Activated T-cell treated with anti-CD3 and anti-CD28 coated beads, Interleukin-2, amount 50 U/mL, for 72 hours (primary cell): Measurements from ENCODE around the gene MAST4. TPM values are rescaled to one million over a fixed set of nuclear protein-coding genes. Genes with fewer than 3 reads are reported as not detected.
A peak's percentile ranks its signal among the peaks of the same experiment; 100 is the strongest.

ENCODE experiments used
- ATAC-seq, 2 donors: fragments of 150-1000 bp; cut with Tn5 transposase; replicated peaks in 1 of 2; 2 replicates each; pipeline ENCODE4 v1.10.0; 2021; ENCODE audit warnings: moderate library complexity in 2 of 2, mild to moderate bottlenecking in 1 of 2
- DNase-seq, 2 donors: peaks; one replicate each; pipeline ENCODE4 v3.0.0; 2021 to 2022; ENCODE audit warnings: mixed read lengths in 1 of 2
- H3K27ac Mint-ChIP-seq: one replicate; pipeline ENCODE4 v1.8.0; 2022; ENCODE audit warnings: mild to moderate bottlenecking, moderate library complexity, mixed read lengths
- H3K27me3 Mint-ChIP-seq: one replicate; pipeline ENCODE4 v1.8.0; 2022; ENCODE audit warnings: low read depth, mixed read lengths
- H3K36me3 Mint-ChIP-seq, 2 donors: one replicate each; pipeline ENCODE4 v1.8.0; 2022; ENCODE audit warnings: mixed read lengths in 2 of 2, mild to moderate bottlenecking in 1 of 2; ENCODE audit not compliant: insufficient read depth in 2 of 2
- H3K4me1 Mint-ChIP-seq: one replicate; pipeline ENCODE4 v1.8.0; 2022; ENCODE audit warnings: low read depth, mixed read lengths
- H3K4me3 Mint-ChIP-seq, 2 donors: one replicate each; pipeline ENCODE4 v1.8.0; 2022; ENCODE audit warnings: mild to moderate bottlenecking in 2 of 2, mixed read lengths in 2 of 2, moderate library complexity in 2 of 2
- H3K9me3 Mint-ChIP-seq, 2 donors: one replicate each; pipeline ENCODE4 v1.8.0; 2022; ENCODE audit warnings: mixed read lengths in 2 of 2
- total RNA-seq, 2 donors: library from RNA; stranded (reverse); gene quantifications; one replicate each; pipeline ENCODE4 v1.2.3, GENCODE V29; 2022

MAST4 gene
- total RNA-seq, 2 donors from 2014 or later, result 32.9 to 38.3 TPM

DNA sequence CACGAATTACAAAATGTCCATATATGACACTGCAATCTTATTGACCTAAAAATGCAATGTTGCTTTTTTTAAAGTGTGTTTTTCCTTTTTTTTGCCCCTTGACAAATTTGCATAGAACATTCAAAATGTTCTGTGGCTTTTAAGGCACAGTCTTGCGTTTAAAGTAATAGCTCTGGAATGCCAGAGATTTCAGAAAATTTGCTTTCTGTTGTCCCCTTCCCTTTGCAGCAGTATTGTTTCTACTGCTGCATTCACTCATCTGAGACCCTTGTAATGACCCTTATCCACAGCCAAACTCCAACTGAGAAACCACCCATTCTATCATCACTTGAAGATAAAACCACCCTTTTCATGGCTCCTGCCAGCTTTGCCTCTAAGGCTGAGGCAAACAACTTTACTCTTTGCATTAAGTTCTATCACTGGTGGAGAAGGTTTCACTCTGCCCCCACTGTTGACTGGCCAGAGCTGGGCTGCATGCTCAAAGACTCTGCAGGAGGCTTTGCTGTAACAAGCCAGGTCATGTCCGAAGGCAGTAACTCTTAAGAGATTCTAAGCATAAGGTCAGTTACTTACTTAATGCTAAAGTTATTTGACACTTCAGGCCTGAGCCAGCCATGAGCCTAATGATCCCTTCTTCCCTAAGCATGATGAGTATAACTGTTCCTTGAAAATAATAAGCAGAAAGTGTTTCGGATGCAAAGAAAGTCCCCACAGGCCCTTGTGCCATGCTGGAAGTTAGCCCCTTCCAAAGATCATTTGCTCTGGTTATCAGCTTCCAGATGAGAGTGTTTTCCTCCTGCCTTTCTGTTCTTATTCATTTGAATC, 498.5 kb downstream of the MAST4 start:
- H3K4me1 Mint-ChIP-seq, result peaks cover 9% of the 10 kb centered on the region
- no peaks in the 10 kb centered on the region for H3K27me3 Mint-ChIP-seq
- ATAC-seq (no peak), DNase-seq (no peak)
- H3K36me3 Mint-ChIP-seq, result peaks cover 9 to 12% of the 10 kb centered on the region in 2 donors
- no peak overlapping the region for H3K27ac Mint-ChIP-seq
- no peaks in the 10 kb centered on the region for H3K9me3 Mint-ChIP-seq
- H3K4me3 Mint-ChIP-seq, result no peak overlapping the region

DNA sequence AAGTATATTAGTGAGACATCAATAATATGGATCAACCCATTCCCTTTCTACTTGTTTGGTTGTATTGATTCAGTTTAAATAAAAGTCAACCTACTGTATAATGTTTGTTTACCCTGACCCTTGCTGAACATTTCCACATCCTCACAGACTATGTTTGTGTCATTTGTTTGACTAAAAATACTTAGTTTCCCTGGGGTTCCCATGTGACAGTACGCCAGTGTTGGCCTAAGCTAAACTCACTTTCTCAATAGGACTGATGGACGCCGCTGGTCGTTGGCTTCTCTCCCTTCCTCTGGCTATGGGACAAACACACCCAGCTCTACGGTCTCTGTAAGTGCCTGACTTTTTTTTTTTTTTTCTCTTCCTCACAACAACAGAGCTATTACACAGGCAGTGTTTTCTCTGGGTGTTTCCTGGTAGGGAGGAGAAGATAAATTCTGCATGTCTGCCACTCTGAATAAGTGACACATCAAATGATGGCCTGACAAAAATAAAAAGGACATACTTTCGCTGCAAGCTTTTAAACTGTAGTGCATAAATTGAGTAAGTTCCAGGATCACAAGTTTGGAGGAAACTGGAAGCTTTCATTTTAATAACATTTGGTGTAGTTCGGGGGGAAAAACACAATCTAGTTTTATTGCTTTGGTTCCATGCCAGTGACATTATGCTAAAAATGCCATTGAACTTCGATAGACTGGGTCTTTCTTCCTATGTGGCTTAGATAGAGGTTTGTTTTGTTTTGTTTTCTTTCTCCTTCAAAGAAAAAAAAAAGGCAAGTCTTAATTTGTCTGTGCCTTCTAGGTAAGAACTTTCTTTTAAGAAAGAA, 499.4 kb downstream of the MAST4 start:
- Mint-ChIP-seq H3K9me3 (no peaks in the 10 kb centered on the region), H3K4me3 (no peak overlapping the region), H3K4me1 (peaks cover 17% of the 10 kb centered on the region), H3K36me3 (peaks cover 10 to 12% of the 10 kb centered on the region in 2 donors), H3K27ac (peak overlapping the region; percentile 50), H3K27me3 (no peaks in the 10 kb centered on the region)
- no peak for DNase-seq
- no peak for ATAC-seq

DNA sequence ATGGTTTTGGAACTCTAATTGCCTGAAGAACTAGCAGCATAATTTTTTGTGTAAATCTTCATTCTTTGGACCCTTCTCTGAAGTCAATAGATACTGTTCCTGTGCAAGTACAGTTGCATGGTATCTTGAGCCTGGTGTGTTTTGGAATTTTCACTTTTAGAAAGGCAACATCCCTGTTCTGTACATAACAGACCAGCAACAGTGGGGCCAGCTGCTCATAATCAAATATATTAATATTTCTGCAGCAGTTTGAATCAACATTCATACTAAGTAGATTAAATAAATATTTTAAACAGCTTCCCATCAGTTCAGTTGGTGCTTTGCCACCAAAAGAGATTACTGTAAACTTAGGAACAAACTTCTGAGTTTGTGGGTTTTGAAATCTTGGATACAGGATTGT, 502.5 kb downstream of the MAST4 start:
- Mint-ChIP-seq H3K36me3 (peaks cover 11% of the 10 kb centered on the region in 2 donors), H3K9me3 (no peaks in the 10 kb centered on the region), H3K4me1 (peaks cover 17% of the 10 kb centered on the region), H3K4me3 (no peak overlapping the region), H3K27me3 (no peaks in the 10 kb centered on the region), H3K27ac (no peak overlapping the region)
- no peak for DNase-seq
- ATAC-seq, result no peak

DNA sequence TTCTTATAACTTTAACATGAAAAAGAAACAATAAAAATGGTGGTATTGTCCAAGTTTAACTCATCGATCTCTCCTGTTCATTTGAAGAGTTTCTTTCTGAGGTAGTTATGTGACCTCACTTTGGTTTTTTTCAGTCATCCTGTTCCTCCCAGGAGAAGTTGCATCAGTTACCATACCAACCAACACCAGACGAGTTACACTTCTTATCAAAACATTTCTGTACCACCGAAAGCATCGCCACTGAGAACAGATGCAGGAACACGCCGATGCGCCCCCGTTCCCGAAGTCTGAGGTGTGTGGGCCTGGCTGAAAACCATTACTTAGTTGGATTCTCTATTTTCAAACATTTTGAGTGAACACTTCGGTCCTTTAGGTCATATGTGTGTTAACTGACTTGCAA, 504.1 kb downstream of the MAST4 start:
- Mint-ChIP-seq H3K4me1 (peaks cover 17% of the 10 kb centered on the region), H3K27me3 (no peaks in the 10 kb centered on the region), H3K36me3 (peaks cover 7 to 11% of the 10 kb centered on the region in 2 donors), H3K9me3 (no peaks in the 10 kb centered on the region), H3K27ac (peak overlapping the region; percentile 62), H3K4me3 (peak overlapping the region; percentile 51 to 82)
- DNase-seq (peak; percentile 52 to 61), ATAC-seq (peak; percentile 92 to 97)

DNA sequence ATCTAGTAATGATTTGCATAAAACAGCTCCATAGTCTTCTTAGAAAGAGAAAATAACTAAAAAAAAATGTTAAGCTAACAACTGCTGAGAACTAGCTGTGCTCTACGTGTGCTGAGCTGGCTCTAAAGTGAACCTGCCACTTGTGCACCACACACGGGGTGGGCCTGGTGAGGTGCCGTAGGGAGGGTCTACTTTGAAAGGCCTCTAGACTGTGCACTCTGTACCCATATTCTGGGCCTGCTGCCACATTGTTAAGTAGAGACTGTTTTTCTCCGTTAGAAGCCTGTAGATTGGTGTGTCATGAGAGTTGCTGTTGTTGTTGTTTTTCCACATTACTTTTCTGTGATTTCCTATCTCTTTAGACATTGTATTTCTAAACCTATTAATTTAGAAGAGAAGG, 506.5 kb downstream of the MAST4 start:
- Mint-ChIP-seq H3K9me3 (no peaks in the 10 kb centered on the region), H3K27ac (peak overlapping the region; percentile 38), H3K27me3 (no peaks in the 10 kb centered on the region), H3K4me3 (no peak overlapping the region), H3K36me3 (peaks cover 13% of the 10 kb centered on the region in 2 donors), H3K4me1 (peaks cover 17% of the 10 kb centered on the region)
- no peak for ATAC-seq
- no peak for DNase-seq

DNA sequence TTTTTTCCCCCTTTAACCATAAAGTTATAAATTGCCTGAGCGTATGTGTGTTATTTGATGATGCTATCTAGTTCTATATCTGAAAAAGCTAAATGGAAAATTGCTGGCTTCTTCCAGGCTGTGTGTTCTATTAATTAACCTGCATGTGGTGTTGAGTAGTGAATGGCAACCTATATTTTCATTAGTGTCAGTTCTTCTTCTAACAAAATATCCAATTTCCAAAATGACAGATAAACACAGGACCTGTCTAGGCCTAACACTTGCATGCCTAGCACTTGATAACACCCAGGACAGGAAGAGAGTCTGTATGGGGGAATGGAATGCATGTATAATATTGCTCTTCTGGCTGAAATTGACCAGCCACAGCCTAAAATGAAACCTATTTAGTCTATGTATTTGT, 508.7 kb downstream of the MAST4 start:
- ATAC-seq (no peak), DNase-seq (no peak)
- no peaks in the 10 kb centered on the region for H3K27me3 Mint-ChIP-seq
- no peak overlapping the region for H3K4me3 Mint-ChIP-seq
- peaks cover 10 to 11% of the 10 kb centered on the region in 2 donors for H3K36me3 Mint-ChIP-seq
- peaks cover 12% of the 10 kb centered on the region for H3K4me1 Mint-ChIP-seq
- no peaks in the 10 kb centered on the region for H3K9me3 Mint-ChIP-seq
- no peak overlapping the region for H3K27ac Mint-ChIP-seq

DNA sequence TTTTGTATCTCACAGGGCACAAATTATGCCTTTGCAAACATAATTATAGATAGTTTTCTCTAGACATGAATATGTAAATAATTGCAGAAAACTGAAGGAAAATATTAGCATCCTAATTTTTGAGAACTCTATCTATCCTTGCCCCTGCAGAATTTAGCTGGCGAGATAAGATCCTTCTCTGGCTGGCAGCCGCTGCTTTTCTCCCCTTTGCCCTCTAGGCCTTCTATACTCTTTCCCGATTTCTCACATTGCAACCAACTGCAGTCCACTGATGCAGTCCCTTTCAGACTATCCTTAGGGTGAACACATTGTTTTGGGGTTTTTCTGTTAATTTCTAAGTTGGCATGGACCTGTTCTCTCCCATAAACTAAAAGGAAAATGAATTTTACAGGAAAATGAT, 509.1 kb downstream of the MAST4 start:
- no peak for ATAC-seq
- H3K36me3 Mint-ChIP-seq, result peaks cover 11% of the 10 kb centered on the region in 2 donors

DNA sequence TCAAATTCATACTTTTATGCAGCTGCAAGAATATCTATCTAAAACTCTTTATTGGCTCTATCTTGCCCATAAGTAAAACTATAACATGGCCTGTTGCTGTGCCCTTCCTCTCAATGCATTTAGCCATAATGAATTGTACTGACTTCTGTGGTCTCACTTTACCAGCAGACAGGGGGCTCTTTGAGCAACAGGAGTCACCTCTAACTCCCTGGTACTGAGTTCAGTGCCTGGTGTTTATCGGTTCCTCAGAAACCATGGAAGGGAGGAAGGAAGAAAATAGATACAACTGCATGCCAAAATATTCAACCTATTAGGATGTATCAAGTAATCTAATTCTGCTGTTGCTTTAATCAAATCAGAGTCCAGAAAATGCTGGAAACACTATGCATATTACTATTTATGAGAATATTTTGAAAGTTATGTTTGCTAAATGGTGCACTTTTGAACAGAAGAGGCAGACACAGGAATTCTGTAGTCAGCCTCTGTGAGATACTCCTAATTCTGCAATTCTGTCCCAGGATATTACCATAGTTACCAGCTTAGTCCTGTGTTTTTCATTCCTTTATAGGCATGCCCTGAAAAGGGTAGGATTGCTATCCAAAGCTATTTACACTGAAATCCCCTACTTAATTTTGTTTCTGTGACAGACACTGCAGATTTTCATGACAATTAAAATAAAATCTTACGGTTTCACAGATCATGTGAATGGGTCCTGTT, 510.6 kb downstream of the MAST4 start:
- Mint-ChIP-seq H3K9me3 (no peaks in the 10 kb centered on the region), H3K4me1 (no peaks in the 10 kb centered on the region), H3K27ac (peak overlapping the region; percentile 24), H3K36me3 (peaks cover 11 to 18% of the 10 kb centered on the region in 2 donors), H3K4me3 (no peak overlapping the region), H3K27me3 (no peaks in the 10 kb centered on the region)
- ATAC-seq (no peak), DNase-seq (no peak)

More for the DNA sequence above, 509.1 kb downstream of the MAST4 start:
- no peak overlapping the region for H3K4me3 Mint-ChIP-seq
- no peaks in the 10 kb centered on the region for H3K9me3 Mint-ChIP-seq
- DNase-seq, result no peak
- H3K4me1 Mint-ChIP-seq, result peaks cover 8% of the 10 kb centered on the region
- no peaks in the 10 kb centered on the region for H3K27me3 Mint-ChIP-seq
- no peak overlapping the region for H3K27ac Mint-ChIP-seq

DNA sequence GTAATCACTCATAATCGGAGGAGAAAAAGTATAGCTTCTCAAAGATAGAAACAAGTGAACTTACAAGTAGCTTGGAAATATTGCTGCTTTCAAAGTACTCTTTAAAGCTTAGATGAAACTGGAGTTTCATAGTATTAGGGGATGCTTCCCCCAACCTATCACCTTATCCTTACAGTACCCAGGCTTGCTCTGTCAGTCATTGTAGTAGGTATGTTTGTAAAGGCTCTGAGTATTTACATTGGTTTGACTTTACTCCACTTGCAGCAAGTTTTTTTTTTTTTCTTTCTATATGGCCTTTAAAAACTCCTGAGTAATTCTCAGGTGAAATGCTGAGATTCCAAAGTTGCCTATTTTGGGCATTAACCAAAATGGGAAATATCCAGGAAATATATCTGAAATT, 515.6 kb downstream of the MAST4 start:
- Mint-ChIP-seq H3K4me3 (no peak overlapping the region), H3K36me3 (peaks cover 0 to 15% of the 10 kb centered on the region in 2 donors), H3K9me3 (no peaks in the 10 kb centered on the region), H3K4me1 (no peaks in the 10 kb centered on the region), H3K27me3 (no peaks in the 10 kb centered on the region), H3K27ac (no peak overlapping the region)
- no peak for DNase-seq
- ATAC-seq, result no peak

DNA sequence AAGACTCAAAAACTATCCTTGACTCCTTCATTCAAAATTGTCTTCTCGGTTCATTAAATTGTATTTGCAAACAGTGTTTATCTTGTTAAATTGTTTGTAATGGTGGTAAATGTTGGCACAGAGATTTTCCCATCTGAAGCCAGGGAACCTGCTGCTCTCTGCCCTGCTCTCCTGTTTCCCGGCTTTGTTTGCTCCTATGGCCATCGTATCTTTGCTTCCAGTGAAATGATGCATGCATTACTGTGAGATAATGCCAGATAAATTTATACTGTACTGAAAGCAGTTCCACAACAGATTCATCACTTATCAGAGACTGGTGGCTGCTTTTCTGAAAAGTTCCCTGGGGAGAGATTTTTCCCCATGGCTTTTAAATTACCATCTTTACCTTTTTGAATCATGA, 519.1 kb downstream of the MAST4 start:
- no peak overlapping the region for H3K27ac Mint-ChIP-seq
- no peak for ATAC-seq
- peaks cover 4 to 24% of the 10 kb centered on the region in 2 donors for H3K36me3 Mint-ChIP-seq
- H3K4me1 Mint-ChIP-seq, result no peaks in the 10 kb centered on the region
- H3K27me3 Mint-ChIP-seq, result no peaks in the 10 kb centered on the region
- H3K9me3 Mint-ChIP-seq, result no peaks in the 10 kb centered on the region
- no peak for DNase-seq
- no peak overlapping the region for H3K4me3 Mint-ChIP-seq

DNA sequence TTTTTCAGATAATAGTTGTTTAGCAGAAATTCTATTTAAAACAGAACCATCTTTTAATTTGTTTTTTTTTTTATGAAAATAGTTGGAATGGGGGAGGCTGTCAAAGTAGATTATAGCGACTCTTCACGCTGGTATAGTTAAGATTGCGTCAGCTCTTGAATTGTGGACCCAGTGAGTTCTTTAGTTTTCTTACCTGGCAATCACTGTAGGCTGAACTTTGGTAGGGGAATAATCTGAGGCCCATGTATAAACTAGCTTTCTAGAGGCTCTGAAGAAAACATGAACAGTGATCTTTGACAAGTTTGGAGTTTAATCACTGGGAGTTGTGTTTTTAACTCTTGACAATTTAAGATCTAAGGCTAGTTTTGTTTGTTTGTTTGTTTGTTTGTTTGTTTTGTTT, 519.6 kb downstream of the MAST4 start:
- Mint-ChIP-seq H3K4me3 (no peak overlapping the region), H3K27me3 (no peaks in the 10 kb centered on the region), H3K36me3 (peaks cover 4 to 20% of the 10 kb centered on the region in 2 donors), H3K9me3 (no peaks in the 10 kb centered on the region), H3K4me1 (no peaks in the 10 kb centered on the region), H3K27ac (no peak overlapping the region)
- no peak for ATAC-seq
- no peak for DNase-seq

DNA sequence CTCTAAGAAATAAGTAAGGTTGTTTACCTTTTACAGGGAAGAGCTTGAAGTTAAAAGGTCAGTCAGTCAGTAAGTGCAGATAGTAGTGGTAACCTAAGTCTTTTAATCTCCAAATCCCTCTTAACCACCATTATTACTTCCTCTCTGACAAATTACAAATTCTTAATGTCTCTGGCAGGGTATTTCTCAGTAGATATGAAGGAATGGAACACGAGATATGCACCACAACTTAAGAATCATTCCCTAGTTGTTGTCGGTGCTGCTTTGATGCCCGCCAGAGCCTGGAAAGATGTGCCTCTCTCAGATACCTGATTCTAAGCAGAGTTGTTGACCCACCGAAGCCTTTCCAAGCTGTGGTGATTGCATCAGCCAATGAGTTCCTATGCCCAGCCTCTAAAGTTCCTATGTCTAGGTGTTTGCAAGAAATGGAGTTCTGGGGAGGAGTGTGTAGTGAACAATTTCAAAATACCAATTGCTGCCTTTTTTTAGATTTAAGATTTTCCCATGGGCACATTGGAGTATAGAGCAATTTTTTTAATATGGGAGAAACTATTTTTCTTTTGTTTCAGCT, 521.9 kb downstream of the MAST4 start:
- peaks cover 4 to 15% of the 10 kb centered on the region in 2 donors for H3K36me3 Mint-ChIP-seq
- no peak for DNase-seq
- no peaks in the 10 kb centered on the region for H3K27me3 Mint-ChIP-seq
- ATAC-seq, result no peak
- H3K27ac Mint-ChIP-seq, result no peak overlapping the region
- H3K4me1 Mint-ChIP-seq, result no peaks in the 10 kb centered on the region
- no peak overlapping the region for H3K4me3 Mint-ChIP-seq
- H3K9me3 Mint-ChIP-seq, result no peaks in the 10 kb centered on the region
